Activated CD4-positive, alpha-beta T cell treated with anti-CD3 and anti-CD28 coated beads, Interleukin-10, Interleukin-2, amounts not matched to agents 100 ng/mL and 50 ng/mL, durations not matched to agents 16 hours and 8 hours (primary cell): ENCODE measurements around the gene GJD4.

Experiments
- DNase-seq: peaks from one replicate; pipeline ENCODE4 v3.0.0-alpha.2; 2020

The GJD4 gene

DNA sequence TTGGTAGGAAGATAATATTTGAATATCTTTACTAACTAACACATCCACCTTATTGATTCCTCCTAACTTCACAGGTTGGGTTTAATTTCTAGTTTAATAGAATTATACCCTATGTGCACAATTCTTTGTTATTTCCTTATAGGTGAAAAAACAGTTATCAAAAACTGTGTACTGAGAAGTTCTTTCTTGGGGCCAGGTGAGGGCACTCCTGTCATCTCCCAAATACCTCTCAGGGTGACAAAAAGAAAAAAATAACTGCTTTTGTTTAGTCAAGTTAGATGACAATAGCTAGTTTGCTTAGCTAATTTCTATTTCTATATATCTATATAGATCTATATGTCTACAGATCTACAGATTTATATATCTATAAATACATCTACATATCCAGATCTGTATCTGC is 26.9 kb downstream of the GJD4 start:
- DNase-seq, result no peak

DNA sequence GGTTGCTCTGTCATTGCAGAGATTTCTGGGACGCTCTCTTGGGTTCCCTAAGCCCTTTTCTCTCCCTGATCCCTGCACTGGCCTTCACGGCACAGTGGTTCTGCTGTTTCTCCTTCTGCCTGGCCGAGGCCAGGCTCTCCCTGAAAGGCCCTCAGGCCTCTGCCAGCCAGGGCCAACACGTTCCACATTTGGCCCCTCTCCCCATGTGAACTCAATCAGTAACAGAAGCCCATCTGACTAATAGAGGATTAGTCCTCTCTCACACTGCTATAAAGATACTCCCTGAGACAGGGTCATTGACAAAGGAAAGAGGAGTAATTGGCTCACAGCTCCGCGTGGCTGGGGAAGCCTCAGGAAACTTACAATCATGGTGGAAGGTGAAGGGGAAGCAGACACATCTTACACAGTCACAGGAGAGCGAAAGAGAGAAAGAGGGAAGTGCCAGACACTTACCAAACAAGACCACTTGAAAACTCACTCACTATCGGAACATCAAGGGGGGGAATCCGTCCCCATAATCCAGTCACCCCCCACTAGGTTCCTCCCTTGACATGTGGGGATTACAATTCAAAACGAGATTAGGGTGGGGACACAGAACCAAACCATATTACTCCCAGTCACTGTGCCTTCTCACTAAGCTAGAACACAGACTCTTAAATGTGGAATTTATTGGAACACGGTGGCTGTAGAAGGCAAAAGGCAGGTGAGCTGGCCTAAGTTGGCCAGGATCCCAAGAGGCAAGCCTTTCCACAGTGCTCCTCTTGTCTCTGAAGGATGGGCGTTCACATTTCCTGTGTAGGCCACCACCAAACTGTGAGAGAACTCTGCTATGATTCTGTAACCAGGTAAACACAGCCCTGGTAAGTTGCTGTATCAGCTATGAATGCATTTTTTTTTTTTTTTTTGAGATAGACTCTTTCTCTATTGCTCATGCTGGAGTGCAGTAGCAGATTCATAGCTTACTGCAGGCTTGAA is 28.2 kb downstream of the GJD4 start:
- DNase-seq, result no peak

- DNase-seq, result peak; percentile 69
These were observed 30.4 kb downstream of the GJD4 start for GRCh38 chr10:35635576-35635975.

GRCh38 chr10:35636956-35637355 is 31.8 kb downstream of the GJD4 start:
- DNase-seq, result no peak

- DNase-seq, result no peak
These were observed 32.3 kb downstream of the GJD4 start for GRCh38 chr10:35637462-35637861.

- no peak for DNase-seq
These were observed 33.0 kb downstream of the GJD4 start for GRCh38 chr10:35638101-35638500.

DNA sequence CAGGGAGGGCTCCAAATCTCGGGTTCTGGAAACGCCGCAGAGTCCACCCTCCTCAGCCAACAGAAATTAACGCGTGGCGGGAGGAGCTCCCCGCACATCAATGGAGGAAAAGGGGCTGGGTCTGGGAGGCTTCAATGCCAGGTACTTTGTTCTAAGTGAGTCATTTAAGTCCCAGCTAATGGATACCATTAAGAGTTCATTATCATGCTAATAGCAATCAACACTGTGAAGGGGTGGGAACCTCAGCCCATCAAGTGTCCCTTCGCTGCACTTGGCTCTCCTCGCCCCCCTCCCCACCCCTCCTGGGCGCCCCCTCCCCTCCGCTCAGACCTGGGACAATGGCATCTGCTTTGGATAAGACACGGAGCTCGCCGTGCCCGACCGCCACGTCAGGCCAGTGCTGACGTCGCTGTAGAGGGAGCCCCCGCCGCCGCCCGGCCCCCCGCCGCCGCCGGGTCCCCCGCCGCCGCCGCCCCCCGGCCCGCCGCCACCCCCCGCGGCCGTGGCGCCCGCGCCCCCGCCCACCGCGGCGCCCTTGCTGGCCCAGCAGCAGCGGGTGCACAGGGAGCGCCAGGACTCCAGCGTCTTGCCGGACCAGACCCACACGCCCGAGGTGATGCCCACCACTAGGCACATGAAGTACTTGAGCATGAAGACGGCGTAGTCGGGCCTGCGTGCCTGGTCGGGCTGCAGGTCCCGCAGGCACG is 34.0 kb downstream of the GJD4 start:
- no peak for DNase-seq

DNA sequence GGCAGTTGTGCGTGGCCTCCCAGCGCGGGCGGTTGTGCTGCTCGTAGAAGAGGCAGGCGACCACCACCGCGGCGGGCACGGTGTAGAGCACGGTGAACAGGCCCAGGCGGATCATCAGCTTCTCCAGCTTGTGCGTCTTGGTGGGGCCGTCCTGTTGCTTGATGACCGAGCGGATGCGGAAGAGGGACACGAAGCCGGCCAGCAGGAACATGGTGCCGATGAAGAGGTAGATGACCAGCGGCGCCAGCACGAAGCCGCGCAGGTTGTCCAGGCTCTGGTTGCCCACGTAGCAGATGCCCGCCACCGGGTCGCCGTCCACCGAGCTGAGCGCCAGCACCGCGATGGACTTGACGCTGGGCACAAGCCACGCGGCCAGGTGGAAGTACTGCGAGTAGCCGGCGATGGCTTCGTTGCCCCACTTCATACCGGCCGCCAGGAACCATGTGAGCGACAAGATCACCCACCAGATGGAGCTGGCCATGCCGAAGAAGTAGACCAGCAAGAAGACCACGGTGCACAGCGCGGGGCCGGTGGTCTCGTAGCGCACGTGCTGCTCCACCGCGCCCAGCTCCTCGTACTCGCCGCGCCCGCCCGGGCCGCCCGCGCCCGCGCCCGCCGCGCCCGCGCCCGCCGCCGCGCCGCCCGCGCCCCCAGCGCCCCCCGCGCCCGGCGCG is 34.7 kb downstream of the GJD4 start:
- DNase-seq, result no peak

DNA sequence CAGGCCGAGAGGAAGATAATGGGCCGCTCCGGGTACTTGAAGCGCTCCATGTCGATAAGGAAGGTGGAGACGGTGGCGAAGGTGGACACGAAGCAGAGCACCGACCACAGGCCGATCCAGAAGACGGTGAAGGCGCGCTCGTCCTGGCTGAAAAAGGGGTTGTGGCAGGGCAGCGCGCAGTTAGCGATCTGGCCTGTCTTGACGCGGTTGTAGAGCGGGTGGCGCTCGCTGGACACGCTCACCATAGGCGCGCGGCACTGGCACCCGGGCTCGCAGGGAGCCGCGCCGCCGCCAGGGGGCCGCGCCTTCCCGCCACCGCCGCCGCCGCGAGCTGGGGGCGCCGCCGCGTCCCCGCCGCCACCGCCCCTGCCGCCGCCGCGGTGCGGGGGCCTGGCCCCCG is 35.3 kb downstream of the GJD4 start:
- DNase-seq, result peak; percentile 49

DNA sequence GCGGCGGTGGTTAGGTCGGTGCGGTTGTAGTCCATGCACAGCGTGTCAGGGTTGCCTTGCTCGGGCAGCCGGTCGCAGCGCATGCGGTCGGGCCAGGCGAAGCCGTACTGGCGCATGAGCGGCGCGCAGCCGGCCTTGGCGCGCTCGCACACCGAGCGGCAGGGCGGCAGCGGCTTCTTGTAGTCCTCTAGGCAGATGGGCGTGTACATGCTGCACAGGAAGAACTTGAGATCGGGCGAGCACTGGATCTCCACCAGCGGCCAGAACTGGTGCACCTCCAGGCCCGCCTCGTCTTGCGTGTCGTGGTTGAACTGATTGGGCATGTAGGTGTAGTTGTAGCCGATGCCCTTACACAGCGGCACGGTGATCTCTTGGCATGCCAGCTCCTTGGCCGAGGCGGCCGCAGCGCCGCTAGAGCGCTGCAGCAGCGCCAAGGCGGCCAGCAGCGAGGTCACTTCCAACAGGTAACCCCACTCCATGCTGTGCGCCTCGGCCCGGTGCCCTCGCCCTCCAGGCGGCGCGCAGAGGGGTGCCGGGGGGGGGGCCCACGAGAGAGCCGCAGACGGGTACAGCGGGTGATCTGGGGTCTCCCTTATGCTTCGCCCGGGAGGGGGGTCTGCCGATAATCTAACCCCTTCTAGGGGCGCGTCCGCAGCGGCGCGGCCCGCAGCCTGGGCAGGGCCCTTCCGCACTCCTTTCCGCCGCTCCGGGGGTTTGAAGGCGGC is 36.0 kb downstream of the GJD4 start:
- peak; percentile 70 for DNase-seq

DNA sequence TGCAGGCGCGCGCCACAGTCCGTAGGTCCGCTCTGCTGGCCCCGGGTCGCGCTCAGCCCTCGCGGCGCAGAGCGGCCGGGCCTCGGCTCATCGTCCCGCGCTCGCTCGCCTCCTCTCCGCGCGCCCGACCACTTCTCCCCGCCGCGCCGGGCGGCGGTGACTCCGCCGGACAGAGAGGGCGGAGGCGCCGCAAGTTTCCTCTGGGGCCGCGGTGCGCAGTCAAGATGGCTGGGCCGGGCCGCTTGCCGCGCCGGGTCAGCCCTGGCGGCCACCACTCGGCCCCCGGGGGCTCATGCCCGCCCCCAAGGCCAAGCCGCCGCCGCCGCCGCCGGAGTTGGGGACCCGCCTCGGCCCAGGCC is 36.5 kb downstream of the GJD4 start:
- no peak for DNase-seq

DNA sequence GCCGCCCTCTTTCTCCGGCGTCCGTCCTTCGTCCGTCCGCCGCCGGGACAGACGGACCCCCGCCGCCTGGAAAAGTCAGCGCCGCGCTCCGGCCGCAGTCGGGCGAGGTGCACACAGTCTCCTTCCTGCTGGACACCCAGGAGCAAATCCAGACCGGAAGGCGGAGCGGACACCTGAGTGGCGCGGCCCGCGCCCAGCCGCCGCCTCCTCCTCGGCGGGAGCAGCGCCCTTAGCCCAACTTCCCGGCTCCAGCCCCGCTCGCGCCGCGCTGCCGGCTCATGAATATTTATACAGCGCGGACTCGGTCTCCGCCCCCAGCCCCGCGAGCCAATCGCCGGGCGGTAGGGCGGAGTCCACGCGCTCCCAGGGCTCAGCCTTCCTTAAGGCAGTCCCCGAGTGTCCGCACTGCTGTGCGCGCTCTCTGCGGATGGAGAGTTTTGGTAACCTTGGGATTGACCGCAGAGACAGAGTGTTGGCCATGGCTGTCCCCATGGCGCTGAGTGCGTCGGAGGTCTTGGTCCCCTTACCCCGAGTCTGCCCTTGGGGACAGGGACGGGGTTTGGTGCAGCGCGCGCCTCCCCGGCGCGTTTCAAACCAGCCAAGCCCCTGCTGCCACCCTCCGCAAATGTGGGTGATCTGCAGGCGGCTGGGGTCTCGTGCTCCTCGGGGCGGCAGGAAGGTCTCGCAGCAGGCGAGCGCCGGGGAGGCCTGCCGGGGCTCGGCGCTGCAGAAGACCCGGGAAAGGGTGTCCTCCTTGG is 37.1 kb downstream of the GJD4 start, which contains the start of gene FZD8:
Gene FZD8 (minus strand): TSS at position 262 of the 758 bp plus-strand sequence. CDS start 867 bp downstream, outside the sequence.
- DNase-seq, result peak; percentile 83

GRCh38 chr10:35642793-35643114 is 37.6 kb downstream of the GJD4 start:
- no peak for DNase-seq

DNA sequence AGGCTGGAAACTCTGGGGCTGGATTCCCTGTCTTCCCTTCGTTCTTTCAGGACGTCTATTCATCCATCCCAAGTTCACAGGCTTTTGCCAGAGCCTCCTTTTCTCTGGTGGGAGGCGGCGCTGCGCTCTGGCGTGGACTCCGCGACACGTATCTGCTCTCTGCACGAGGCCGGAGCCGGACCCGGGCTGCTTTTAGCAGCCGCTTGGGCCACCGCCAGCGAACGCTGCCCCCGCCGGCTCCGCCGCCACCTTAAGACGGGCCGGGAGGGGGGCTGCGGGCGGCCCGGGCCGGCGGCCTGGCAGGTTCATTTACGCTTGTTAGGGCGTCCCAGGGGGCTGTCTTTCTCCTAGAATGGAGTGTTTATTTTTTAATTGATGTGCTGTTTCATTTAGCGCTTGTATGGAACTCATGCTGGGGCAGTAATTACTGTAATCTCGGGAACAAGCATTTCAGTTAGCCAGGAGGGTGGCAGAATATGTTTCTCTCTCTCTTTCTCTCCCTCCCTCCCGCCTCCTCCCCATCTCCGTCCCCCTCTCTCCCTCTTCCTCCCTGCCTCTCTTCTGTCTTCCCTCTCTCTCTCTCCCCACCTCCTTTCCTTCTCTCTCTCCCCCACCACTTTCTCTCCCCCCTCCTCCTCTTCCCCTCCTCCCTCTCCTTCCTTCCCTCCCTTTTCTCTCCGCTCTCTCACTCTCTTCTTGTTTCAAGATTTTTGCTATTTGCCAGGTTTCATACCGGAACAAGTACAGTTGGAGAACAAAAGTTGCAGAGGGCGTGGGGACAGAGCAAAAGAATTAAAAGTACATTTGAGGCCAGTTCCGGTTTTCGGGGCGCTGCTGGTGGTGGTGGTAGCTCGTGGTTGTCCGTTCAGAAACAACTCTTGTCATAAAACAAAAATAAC is 38.3 kb downstream of the GJD4 start:
- no peak for DNase-seq

DNA sequence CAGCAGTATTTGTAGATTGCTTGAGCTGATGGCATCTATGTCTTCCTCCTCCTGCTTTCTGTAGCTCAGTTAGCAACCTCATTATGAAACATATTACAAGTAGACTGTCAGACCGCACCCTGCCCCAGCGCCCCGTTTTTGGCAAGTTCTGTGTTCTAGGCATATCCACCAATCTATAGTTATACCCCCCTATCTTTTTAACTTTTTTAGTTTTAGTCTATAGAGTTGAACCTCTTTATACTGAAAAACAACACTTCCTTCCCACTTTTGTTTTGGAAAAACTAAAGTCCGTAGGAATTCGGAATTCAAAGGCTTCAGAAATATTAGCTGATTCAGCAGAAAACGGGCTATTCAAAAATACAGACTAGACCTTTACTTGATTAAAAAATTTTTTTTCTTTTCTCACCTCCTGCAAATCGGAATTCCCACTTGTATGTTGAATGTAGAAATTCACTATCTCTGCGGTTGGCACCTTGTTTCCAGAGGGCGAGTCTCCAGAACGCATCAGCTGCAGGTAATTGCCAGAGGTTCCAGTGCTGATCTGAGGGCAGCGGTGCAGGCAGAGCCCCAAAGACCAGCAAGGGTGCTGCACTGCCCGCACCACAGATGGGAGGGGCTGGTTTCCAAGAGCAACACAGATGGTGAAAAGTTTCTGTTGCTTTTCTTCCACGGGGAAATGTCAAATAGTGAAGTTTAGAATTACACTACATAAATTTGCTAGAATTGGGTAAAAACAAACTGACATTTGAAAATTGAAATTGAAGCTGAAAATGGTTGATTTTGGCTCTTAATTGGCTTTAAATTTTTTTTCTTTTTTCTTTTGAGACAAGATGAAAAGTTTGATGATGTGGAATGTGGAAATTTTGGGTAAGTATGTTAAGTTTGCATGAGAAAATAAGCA is 39.2 kb downstream of the GJD4 start:
- peak; percentile 18 for DNase-seq

GRCh38 chr10:35650894-35651293 is 45.8 kb downstream of the GJD4 start:
- no peak for DNase-seq

DNA sequence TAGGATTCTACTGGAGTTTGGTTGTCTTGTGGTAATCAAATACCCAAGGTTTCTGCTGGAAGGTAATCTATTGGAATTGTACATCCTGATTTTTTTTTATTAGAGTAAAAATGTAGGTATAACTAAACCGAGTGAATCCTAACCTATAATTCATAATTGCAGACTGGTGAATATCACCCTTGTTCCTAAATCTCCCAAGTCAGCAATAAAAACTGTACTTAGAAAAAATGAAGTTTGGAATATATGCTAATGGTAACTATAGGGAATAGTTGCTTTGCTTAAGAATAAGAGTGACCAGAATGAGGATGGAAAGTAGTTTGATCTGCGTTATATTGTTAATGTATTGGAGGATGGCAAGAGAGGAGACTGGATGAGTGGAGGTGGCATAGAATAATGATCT is 47.7 kb downstream of the GJD4 start:
- DNase-seq, result no peak

GRCh38 chr10:35657621-35658020 is 52.5 kb downstream of the GJD4 start:
- DNase-seq, result no peak
